Esophagus mucosa (tissue), 1 donor: Measurements from ENCODE around the gene ZNF263. TPM values are rescaled to one million over a fixed set of nuclear protein-coding genes. Genes with fewer than 3 reads are reported as not detected.

ENCODE experiments used
- ATAC-seq: fragments of 200-7000 bp; cut with Tn5 transposase; one replicate; pipeline ENCODE4 v1.9.1; 2020
- total RNA-seq: library from RNA; stranded (reverse); gene quantifications from one replicate; pipeline ENCODE4 v1.2.4, GENCODE V29; 2023
- donor health status: DM: yes; HTN: yes; CAD: no.

ZNF263 gene
- total RNA-seq, 1 donor from 2014 or later: 9.3 TPM

DNA sequence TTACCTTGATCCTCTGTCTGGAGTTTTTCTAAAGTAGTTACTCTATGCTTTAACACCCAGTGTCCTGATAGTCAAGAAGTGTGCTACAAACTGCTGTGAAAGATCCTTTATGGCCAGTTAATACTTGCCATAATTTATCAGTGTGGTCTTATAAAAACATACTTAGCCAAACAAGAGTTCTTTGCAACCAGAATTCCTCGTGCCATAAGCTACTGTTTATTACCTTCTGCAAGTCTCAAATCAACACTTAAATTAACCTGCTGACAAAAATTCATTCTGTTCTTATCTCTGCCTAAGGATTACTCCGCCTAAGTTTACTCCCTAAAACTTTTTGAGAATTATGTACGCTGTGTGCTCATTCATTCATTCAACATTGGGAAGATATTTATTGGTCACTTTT is 44.8 kb downstream of the ZNF263 start:
- no peak for ATAC-seq

DNA sequence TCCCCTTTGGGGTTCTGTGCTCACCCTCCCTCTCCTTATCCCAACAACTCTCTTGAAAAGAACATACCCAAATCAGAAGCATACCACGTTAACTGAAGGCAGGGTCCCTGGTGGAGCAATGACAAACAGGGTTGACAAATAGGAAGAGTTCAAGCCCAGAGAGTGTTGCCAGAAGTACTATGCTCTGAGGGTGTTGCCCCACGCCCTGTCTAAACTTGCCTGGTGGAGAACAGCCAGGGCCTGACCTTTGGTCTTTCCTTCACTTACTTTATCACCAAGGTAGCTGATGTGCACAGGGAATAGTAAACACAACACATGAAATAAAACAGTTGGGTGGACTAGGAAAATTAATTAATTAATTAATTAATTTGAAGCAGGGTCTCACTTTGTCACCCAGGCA is 45.4 kb downstream of the ZNF263 start:
- ATAC-seq: peak; percentile 32

Other genes starting within 250 kb of the ZNF263 start
- 62.0 TPM for gene BICDL2, start 246.5 kb upstream of the ZNF263 start, total RNA-seq
- 0.80 TPM for gene MMP25, start 236.9 kb upstream of the ZNF263 start, total RNA-seq
- 3.7 TPM for gene IL32, start 217.9 kb upstream of the ZNF263 start, total RNA-seq
- gene ZSCAN10, start 184.2 kb upstream of the ZNF263 start, total RNA-seq: not detected
- gene ZNF205, start 170.9 kb upstream of the ZNF263 start, total RNA-seq: 5.6 TPM
- gene ZNF213, start 148.5 kb upstream of the ZNF263 start, total RNA-seq: 9.7 TPM
- not detected for gene OR1F1, start 95.3 kb upstream of the ZNF263 start, total RNA-seq
- 4.1 TPM for gene ZNF200, start 48.3 kb upstream of the ZNF263 start, total RNA-seq
- gene MEFV, start 26.9 kb upstream of the ZNF263 start, total RNA-seq: 0.52 TPM
- 1.1 TPM for gene TIGD7, start 21.9 kb downstream of the ZNF263 start, total RNA-seq
- 10.4 TPM for gene ZNF75A, start 22.0 kb downstream of the ZNF263 start, total RNA-seq
- not detected for gene OR2C1, start 72.4 kb downstream of the ZNF263 start, total RNA-seq
- 5.8 TPM for gene ZSCAN32, start 117.5 kb downstream of the ZNF263 start, total RNA-seq
- 4.0 TPM for gene ZNF174, start 117.7 kb downstream of the ZNF263 start, total RNA-seq
- 1.00 TPM for gene ZNF597, start 160.0 kb downstream of the ZNF263 start, total RNA-seq
- gene NAA60, start 160.2 kb downstream of the ZNF263 start, total RNA-seq: 24.5 TPM
- not detected for gene C16orf90, start 212.0 kb downstream of the ZNF263 start, total RNA-seq
- gene CLUAP1, start 217.5 kb downstream of the ZNF263 start, total RNA-seq: 8.0 TPM